Erythroblast (primary cell): Measurements from ENCODE around the gene TMEFF2.

Experiments
- GATA1 ChIP-seq: IDR thresholded peaks from 2 replicates; pipeline ENCODE4 v1.6.1; 2011; ENCODE audit warnings: low read depth, mild to moderate bottlenecking, control low read depth, low read length, moderate library complexity
- POLR2A ChIP-seq: IDR thresholded peaks from 2 replicates; pipeline ENCODE4 v1.6.1; 2011; ENCODE audit warnings: mild to moderate bottlenecking, low read length

DNA sequence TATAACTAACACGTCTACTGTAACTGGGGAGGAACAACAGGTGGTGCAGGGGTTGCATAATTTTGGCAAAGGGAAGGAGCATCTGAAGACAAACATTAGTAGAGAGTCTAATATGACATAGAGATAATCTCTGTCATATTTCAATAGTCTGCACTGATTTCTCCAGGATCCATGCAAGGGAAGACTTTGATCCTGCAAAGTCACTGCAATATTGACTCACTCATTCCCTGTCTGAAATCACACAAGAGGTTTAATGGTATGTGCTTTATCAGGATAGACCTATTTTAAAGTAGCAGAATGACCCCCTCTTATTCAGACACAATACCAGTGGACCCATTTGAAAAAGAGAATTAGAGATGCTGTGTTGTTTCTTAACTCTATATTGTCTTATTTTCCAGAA is 249.1 kb downstream of the TMEFF2 start:
- no peak for TF ChIP-seq POLR2A
- TF ChIP-seq GATA1 = no peak
